MG63 (cell line): ENCODE measurements around the gene POLR2H. TPM values are rescaled to one million over a fixed set of nuclear protein-coding genes. Genes with fewer than 3 reads are reported as not detected.

Experiments used
- DNase-seq: peaks from one replicate; pipeline ENCODE4 v3.0.0-alpha.2; 2020
- H3K27me3 ChIP-seq: fragments of 250-450 bp; sonication (Bioruptor Pico); 2 replicates; pipeline ENCODE4 v1.5.1; 2020; ENCODE audit warnings: mild to moderate bottlenecking, moderate library complexity
- H3K36me3 ChIP-seq: fragments of 250-450 bp; sonication (Bioruptor Pico); 2 replicates; pipeline ENCODE4 v1.5.1; 2020; ENCODE audit warnings: mild to moderate bottlenecking, moderate library complexity
- H3K4me3 ChIP-seq: fragments of 250-450 bp; sonication (Bioruptor Pico); 2 replicates; pipeline ENCODE4 v1.5.1; 2020; ENCODE audit warnings: mild to moderate bottlenecking, moderate library complexity
- H3K9me3 ChIP-seq: fragments of 250-450 bp; sonication (Bioruptor Pico); 2 replicates; pipeline ENCODE4 v1.5.1; 2020; ENCODE audit warnings: mild to moderate bottlenecking, moderate library complexity
- total RNA-seq: library from RNA; depleted of rRNA; stranded (reverse); fragments of >200 nt; shearing (Covaris generic); gene quantifications from 2 replicates; pipeline ENCODE4 v1.2.3, GENCODE V29; 2014; ENCODE audit warnings: low replicate concordance

Gene POLR2H
- total RNA-seq, 1 experiment from 2014 or later: 138 TPM

DNA sequence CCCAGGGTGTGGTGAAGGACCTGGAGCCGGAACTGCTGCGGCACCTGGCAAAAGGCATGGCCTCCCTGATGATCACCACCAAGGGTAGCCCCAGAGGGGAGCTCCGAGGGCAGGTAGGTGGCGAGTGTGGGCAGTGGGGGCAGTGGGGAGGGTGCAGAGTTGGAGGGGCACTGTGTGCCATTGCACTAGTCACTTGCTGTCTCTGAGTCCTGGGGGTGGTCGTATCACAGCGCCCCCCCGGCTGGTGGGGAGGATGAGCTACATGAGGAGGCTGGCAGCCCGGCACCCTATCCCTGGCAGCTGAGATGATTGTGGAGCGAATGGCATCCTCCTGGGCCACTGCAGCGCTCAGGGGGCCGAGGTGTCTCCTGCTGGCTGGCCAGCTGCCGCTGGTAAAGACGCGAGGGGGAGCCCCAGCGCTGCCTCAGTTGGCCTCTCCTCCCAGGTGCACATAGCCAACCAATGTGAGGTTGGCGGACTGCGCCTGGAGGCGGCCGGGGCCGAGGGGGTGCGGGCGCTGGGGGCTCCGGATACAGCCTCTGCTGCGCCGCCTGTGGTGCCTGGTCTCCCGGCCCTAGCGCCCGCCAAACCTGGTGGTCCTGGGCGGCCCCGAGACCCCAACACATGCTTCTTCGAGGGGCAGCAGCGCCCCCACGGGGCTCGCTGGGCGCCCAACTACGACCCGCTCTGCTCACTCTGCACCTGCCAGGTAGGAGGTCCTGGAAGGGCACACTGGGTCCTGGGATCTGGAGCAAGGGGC, 24.7 kb downstream of the POLR2H start:
- DNase-seq: no peak
- Histone ChIP-seq H3K27me3 (peaks cover 6% of the 10 kb centered on the region; the same call in 1 of the 2 replicates), H3K36me3 (no peaks in the 10 kb centered on the region), H3K9me3 (no peaks in the 10 kb centered on the region), H3K4me3 (no peak overlapping the region)

DNA sequence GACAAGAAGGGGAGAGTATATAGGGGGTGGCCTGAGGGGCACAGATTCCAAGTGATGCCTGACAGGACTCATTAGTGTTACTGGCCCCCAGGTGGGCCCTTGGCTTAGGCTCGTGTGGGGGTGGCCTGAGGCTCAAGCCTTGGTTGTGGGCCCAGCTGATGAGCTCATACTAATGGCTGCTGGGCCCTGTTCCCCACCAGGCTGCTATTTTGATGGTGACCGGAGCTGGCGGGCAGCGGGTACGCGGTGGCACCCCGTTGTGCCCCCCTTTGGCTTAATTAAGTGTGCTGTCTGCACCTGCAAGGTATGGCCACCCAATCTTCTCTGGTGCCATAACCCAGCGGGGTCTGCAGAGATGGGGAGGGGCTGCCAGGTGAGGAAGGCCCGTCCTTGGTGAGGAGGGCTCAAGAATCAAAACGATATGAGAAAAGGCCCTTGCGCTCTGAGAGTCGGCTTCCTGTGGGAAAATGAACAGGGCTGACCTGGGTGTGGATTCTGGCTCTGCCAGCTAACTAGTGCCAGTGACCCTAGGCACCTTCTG, 25.7 kb downstream of the POLR2H start:
- no peaks in the 10 kb centered on the region for H3K36me3 ChIP-seq
- no peaks in the 10 kb centered on the region for H3K9me3 ChIP-seq
- H3K27me3 ChIP-seq: 0 out of 2 replicates have a peak, but pooled peaks cover 2% of the 10 kb centered on the region
- no peak overlapping the region for H3K4me3 ChIP-seq
- no peak for DNase-seq

DNA sequence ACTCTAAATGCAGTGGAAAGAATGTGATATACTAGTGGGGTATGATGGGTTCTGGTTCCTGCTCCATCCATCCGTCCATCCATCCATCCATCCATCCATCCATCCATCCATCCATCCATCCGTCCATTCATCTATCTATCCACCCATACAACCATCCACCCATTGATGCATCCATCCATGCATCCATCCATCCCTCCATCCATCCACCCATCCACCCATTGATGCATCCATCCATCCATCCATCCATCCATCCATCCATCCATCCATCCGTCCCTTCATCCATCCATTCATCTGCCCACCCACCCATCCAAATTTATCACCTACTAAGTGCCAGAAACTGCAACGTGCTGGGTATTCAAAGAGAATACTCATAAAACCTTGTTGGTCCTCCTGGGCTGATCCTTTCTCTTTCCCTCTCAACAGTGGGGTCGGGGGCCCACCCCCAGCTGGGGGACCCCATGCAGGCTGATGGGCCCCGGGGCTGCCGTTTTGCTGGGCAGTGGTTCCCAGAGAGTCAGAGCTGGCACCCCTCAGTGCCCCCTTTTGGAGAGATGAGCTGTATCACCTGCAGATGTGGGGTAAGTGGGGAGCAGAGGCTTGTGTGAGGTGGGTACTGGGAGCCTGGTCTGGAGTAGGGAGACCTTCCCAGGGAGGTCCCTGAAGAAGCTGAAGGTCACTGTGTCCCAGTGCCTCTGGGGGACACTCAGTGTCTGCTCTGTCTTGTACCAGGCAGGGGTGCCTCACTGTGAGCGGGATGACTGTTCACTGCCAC, 26.8 kb downstream of the POLR2H start:
- no peaks in the 10 kb centered on the region for H3K9me3 ChIP-seq
- DNase-seq: no peak
- H3K36me3 ChIP-seq: no peaks in the 10 kb centered on the region
- 0 out of 2 replicates have a peak, but pooled peaks cover 2% of the 10 kb centered on the region for H3K27me3 ChIP-seq
- H3K4me3 ChIP-seq: no peak overlapping the region

DNA sequence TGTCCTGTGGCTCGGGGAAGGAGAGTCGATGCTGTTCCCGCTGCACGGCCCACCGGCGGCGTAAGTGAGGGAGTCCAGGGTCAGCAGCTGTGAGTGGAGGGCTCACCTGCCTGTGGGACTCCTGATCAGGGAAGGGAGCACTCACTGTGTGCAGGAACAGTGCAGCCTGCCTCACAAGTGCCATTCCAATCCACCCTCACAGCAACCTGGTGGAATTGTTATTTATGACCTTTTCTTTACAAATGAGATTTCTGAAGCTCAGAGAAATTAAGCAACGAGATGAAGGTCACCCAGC, 27.4 kb downstream of the POLR2H start:
- H3K36me3 ChIP-seq: no peaks in the 10 kb centered on the region

DNA sequence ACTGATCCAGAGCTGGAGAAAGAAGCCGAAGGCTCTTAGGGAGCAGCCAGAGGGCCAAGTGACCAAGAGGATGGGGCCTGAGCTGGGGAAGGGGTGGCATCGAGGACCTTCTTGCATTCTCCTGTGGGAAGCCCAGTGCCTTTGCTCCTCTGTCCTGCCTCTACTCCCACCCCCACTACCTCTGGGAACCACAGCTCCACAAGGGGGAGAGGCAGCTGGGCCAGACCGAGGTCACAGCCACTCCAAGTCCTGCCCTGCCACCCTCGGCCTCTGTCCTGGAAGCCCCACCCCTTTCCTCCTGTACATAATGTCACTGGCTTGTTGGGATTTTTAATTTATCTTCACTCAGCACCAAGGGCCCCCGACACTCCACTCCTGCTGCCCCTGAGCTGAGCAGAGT, 27.9 kb downstream of the POLR2H start:
- no peak for DNase-seq
- H3K27me3 ChIP-seq: 0 out of 2 replicates have a peak, but pooled peaks cover 2% of the 10 kb centered on the region
- no peak overlapping the region for H3K4me3 ChIP-seq
- H3K9me3 ChIP-seq: no peaks in the 10 kb centered on the region
- no peaks in the 10 kb centered on the region for H3K36me3 ChIP-seq

More for the DNA sequence above, 27.4 kb downstream of the POLR2H start:
- no peak for DNase-seq
- Histone ChIP-seq H3K4me3 (no peak overlapping the region), H3K27me3 (0 out of 2 replicates have a peak, but pooled peaks cover 2% of the 10 kb centered on the region), H3K9me3 (no peaks in the 10 kb centered on the region)

DNA sequence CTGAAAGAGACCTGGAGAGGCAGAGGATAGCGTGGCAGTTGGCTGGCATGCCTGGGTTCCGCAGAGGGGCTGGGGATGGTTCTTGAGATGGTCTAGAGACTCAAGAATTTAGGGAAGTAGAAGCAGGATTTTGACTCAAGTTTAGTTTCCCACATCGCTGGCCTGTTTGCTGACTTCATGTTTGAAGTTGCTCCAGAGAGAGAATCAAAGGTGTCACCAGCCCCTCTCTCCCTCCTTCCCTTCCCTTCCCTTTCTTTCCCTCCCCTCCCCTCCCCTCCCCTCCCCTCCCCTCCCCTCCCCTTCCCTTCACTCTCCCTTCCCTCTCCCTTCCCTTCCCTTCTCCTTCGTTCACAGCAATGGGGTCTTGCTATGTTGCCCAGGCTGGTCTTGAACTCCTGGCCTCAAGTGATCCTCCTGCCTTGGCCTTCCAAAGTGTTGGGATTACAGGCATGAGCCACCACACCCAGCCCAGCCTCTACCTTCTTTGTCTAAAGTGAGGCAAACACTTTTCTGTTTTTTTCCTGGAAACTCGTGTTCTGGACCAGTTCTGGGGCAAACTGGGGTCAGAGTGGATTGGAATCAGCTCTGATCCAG, 28.5 kb downstream of the POLR2H start:
- no peak overlapping the region for H3K4me3 ChIP-seq
- DNase-seq: no peak
- no peaks in the 10 kb centered on the region for H3K9me3 ChIP-seq

DNA sequence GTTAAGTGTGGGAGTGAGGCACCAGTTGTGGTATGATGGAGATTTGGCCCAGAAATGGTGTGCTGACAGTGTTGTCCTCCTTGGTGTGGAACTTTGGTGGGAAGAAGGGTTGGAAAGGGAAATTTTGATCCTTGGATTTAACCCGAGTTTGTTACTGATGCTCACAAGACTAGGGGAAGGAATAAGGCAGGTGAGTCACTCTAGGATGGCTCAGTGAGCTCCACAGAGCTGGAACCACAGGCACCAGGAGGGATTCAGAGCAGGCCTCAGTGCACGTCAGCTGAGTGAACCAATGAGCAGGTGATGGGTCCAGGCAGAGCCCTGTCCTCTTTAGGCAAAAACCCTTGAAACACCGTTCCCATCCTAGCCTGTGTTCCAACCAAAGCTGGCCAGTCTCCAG, 29.8 kb downstream of the POLR2H start:
- Histone ChIP-seq H3K27me3 (0 out of 2 replicates have a peak, but pooled peaks cover 2% of the 10 kb centered on the region), H3K4me3 (no peak overlapping the region), H3K9me3 (no peaks in the 10 kb centered on the region), H3K36me3 (no peaks in the 10 kb centered on the region)
- DNase-seq: no peak

More for the DNA sequence above, 28.5 kb downstream of the POLR2H start:
- 0 out of 2 replicates have a peak, but pooled peaks cover 2% of the 10 kb centered on the region for H3K27me3 ChIP-seq
- H3K36me3 ChIP-seq: no peaks in the 10 kb centered on the region

DNA sequence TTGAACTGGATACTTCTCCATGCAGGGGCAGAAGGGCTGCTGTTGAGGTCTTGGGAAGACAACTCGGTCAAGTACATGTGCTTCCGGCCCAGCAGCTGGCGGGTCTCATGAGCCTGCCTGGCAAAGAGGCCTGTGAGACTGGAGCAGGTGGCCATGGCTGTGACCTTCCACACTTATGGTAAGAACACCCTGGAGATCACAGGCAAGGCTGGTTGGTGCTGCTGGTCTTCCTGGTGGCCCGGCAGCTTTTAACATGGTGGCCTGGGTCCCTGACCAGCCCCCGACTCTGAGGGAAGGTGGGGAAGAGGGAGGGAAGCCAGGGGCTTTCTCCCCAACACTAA, 33.8 kb downstream of the POLR2H start:
- DNase-seq: no peak
- Histone ChIP-seq H3K36me3 (no peaks in the 10 kb centered on the region), H3K27me3 (0 out of 2 replicates have a peak, but pooled peaks cover 2% of the 10 kb centered on the region), H3K4me3 (no peak overlapping the region), H3K9me3 (no peaks in the 10 kb centered on the region)

DNA sequence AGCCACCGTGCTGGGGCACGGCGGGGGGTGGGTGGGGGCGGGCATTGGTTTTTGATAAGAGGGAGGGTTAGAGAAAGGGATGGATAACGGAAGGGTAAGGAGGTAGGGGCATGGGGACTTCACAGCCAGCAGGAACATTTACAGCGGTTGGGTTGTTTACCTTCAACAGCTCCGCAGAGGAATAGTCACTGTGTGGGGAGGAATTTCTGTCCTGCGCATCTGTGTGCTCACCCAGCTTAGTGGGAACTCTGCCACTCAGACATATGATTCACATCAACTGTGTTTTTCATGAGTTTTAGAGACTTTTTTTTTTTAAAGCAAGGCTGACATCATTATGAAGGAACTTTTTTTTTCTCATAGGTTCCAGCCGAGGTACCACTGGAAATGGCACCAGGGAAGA, 37.9 kb downstream of the POLR2H start:
- no peaks in the 10 kb centered on the region for H3K9me3 ChIP-seq
- no peak overlapping the region for H3K4me3 ChIP-seq
- H3K36me3 ChIP-seq: no peaks in the 10 kb centered on the region
- DNase-seq: peak; percentile 75
- H3K27me3 ChIP-seq: peaks cover 2% of the 10 kb centered on the region; the same call in 1 of the 2 replicates

DNA sequence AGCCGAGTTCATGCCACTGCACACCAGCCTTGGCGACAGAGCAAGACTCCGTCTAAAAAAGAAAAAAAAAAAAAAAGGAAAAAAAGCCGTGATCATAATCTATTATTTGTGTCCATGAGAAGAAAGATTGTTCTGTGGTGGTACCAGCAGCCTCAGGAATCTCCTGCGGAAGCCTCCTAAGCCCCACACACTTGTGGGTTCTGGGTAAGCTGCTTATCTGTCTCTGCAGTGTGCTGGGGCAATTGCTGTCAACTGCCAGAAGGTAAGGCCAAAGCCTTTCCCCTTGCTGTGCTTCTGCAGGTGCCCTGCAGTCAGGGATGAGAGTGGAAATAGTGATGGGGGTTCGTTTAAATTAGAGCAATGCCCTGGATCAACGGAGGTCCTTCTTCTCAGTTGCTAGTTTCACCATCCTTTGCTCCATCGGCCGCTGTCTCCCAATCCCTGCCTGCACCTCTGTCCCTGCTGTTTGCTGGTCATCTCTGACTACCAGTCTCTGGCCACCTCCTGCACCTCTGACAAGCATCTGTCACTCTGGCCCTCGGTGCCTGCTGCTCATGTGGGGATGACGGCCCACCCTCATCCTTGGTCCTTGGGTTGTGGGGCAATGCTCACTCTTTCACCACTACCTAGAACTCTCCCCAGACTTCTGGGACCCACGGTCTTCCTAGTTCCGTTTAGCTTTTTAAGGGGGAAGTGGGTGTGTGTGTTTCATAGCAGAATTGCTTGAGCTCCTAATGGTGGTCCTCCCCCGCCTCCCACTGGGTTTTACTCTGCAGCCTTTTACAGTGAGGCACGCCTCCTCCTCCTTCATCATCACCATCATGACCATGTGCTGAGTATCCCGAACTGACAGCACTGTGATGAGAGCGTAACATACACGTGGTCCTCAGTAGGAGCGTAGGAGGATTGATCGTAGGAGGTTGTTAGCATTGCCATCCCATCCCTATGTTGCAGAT, 43.8 kb downstream of the POLR2H start:
- Histone ChIP-seq H3K4me3 (no peak overlapping the region), H3K9me3 (no peaks in the 10 kb centered on the region), H3K36me3 (no peaks in the 10 kb centered on the region), H3K27me3 (peaks cover 2% of the 10 kb centered on the region; the same call in 1 of the 2 replicates)
- DNase-seq: no peak

DNA sequence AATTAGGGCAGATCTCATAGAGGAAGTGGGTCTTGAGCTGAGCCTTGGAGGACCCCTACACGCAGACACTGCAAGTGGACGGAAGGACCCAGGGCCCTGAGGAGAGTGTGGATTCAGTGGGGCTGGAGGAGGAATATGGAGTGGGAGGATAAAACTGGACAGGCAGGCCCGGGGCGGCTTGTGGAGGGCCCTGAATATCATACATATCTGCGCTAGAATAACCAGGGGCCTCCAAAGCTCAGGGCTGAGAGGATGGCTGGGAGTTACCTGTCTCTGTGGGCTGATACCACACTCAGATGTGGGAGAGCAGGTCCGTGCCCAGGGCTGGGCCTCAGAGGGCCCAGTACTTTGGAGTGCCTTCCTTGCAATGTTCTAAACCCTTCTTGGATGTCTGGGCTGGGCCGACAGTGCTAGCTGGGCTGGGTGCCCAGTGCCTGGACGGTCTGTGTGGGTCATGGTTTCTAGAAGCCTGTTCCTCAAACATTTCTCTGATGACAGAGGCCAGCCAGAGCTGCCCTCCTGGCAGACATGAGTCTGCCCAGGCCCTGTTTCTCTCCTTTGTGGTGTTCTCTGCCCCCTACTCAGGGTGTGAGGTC, 47.9 kb downstream of the POLR2H start:
- no peaks in the 10 kb centered on the region for H3K27me3 ChIP-seq
- H3K36me3 ChIP-seq: no peaks in the 10 kb centered on the region
- DNase-seq: no peak
- H3K9me3 ChIP-seq: no peaks in the 10 kb centered on the region
- no peak overlapping the region for H3K4me3 ChIP-seq

DNA sequence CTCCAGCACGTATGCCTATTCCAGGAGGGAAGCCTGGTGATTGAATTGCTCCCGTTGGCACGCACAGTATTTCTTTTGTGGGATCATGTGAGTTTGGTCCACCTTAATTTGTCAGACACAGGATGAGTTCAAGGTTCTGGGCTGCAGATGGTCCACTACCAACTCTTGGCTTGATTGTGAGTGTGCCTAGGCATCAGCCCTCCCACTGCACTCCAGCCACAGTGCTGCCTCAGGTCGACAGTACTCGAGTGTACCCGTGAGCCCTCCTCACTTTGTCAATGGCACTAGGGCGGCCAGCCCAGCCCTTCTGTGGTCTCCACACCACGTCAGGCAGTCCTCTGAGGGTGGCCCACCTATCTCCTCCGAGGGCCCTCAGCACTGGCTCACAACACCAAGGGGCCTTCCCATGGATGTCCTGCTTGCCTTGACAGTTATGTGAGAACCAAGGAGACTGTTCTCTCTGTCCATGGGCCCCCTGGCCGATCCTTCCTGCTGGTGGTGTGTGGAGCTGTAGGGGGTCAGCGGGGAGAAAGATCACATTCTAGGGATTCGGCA, 48.5 kb downstream of the POLR2H start:
- Histone ChIP-seq H3K9me3 (no peaks in the 10 kb centered on the region), H3K36me3 (no peaks in the 10 kb centered on the region), H3K4me3 (no peak overlapping the region), H3K27me3 (no peaks in the 10 kb centered on the region)
- no peak for DNase-seq

DNA sequence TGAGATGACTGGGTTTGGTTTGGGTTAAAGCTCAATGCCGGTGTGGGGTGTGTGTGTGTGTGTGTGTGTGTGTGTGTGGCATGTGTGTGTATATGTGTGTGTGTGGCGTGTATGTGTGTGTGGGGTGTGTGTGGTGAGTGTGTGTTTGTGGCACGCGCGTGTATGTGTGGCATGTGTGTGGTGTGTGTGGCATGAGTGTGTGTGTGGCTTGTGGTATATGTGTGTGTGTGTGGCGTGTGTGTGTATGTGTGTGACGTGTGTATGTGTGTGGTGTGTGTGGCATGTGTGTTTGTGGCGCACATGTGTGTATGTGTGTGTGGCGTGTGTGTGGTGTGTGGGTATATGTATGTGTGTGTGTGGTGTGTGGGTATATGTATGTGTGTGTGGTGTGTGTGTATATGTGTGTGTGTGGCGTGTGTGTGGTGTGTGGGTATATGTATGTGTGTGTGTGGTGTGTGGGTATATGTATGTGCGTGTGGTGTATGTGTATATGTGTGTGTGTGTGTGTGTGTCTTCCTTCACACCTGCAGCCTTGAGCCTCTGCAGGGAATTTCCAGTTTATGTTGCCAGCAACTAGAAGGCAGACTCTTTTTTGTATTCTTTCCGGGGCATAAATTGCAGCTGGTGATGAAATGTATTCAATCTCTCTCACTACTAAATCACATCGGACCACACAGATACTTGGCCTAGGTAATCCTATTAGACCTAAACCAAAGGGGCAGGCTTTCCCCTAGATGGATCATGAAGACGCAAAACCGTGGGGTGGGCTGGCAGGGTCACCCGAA, 53.1 kb downstream of the POLR2H start:
- H3K27me3 ChIP-seq: no peaks in the 10 kb centered on the region
- no peaks in the 10 kb centered on the region for H3K9me3 ChIP-seq
- no peak overlapping the region for H3K4me3 ChIP-seq
- DNase-seq: no peak
- H3K36me3 ChIP-seq: no peaks in the 10 kb centered on the region

DNA sequence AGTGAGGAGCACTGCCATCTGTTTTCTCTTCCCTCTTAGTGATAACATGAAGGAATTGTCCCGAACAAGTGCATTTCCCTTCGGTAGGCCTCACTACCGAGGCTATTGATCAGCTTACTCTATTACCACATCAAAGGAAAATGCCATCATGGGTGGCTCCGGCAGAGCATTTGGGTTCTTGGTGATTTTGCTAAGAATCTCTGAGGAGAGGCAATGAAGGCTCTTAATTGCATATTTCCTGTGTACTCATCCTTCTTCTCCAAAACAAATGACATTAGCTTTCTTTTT, 53.6 kb downstream of the POLR2H start:
- H3K9me3 ChIP-seq: no peaks in the 10 kb centered on the region
- H3K27me3 ChIP-seq: no peaks in the 10 kb centered on the region
- no peak overlapping the region for H3K4me3 ChIP-seq
- no peaks in the 10 kb centered on the region for H3K36me3 ChIP-seq
- DNase-seq: no peak

DNA sequence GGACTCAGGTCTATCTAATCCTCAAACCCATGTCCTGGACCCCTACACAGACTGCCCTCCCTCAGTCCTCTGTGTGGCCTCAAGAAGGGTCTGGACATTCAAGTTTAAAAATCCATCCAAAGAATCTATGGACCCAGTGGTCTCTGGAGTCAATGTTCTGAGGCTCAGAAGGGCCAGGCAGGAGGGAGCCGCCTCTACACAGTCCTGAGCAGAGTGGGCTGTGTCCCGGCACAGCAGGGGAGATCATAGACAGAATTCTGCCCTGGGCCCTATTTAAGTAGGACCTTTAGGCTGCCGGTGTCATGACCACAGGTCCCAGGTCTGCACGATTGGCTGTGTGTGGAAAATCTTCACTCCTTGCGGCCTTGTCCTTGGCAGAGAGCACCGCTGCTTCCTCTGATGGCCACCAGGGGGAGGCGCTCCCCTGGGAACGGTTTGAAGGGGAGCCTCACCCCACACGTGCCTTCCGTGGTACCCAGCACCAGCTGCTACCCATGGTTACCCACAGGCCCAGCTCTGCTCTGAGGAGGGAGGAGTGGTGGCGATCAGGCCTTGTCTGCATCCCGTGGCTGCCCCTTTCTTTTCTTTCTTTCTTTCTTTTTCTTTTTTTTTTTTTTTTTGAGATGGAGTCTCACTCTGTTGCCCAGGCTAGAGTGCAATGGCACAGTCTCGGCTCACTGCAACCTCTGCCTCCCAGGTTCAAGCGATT, 56.3 kb downstream of the POLR2H start:
- Histone ChIP-seq H3K4me3 (no peak overlapping the region), H3K27me3 (no peaks in the 10 kb centered on the region), H3K36me3 (no peaks in the 10 kb centered on the region), H3K9me3 (no peaks in the 10 kb centered on the region; the same call in 1 of the 2 replicates)
- peak; percentile 65 for DNase-seq
